OCI-LY3 (cell line): Measurements from ENCODE around the gene ZMIZ1.

Experiments used
- H2AFZ ChIP-seq: fragments of 200-600, 300-600 bp; shearing (Covaris generic); 2 replicates; pipeline ENCODE4 v1.6.0; 2014; ENCODE audit warnings: antibody characterized with exemption, low read depth, low read length
- H3K27ac ChIP-seq: fragments of 200-600, 300-600 bp; sonication (generic); 2 replicates; pipeline ENCODE4 v1.5.1; 2014; ENCODE audit warnings: mild to moderate bottlenecking, low read length, moderate library complexity, mixed read lengths
- H3K27me3 ChIP-seq: fragments of 200-600, 300-600 bp; sonication (generic); 2 replicates; pipeline ENCODE4 v1.6.1; 2014; ENCODE audit warnings: low read depth, low read length, mixed read lengths
- H3K36me3 ChIP-seq: fragments of 200-600, 300-600 bp; sonication (generic); replicated peaks from 2 replicates; pipeline ENCODE3; 2014; ENCODE audit warnings: low read depth, low read length, mixed read lengths
- H3K4me1 ChIP-seq: fragments of 300-600, 200-600 bp; sonication (generic); 2 replicates; pipeline ENCODE4 v1.6.1; 2014; ENCODE audit warnings: low read length, mixed read lengths
- H3K4me2 ChIP-seq: fragments of 200-600, 300-600 bp; sonication (generic); 2 replicates; pipeline ENCODE4 v1.6.1; 2014; ENCODE audit warnings: low read length, mixed read lengths
- H3K4me3 ChIP-seq: fragments of 300-600, 200-600 bp; sonication (generic); 2 replicates; pipeline ENCODE4 v1.5.1; 2014; ENCODE audit warnings: antibody characterized with exemption, mild to moderate bottlenecking, low read length, moderate library complexity
- H3K79me2 ChIP-seq: fragments of 300-600, 200-600 bp; shearing (Covaris generic); 2 replicates; pipeline ENCODE4 v1.6.1; 2014; ENCODE audit warnings: mild to moderate bottlenecking, low read length, mixed read lengths
- H3K9ac ChIP-seq: fragments of 300-600, 200-600 bp; shearing (Covaris generic); 2 replicates; pipeline ENCODE4 v1.6.0; 2014; ENCODE audit warnings: mild to moderate bottlenecking, low read length, moderate library complexity
- H3K9me3 ChIP-seq: fragments of 200-600, 300-600 bp; shearing (Covaris generic); 2 replicates; pipeline ENCODE4 v1.6.1; 2014; ENCODE audit warnings: low read length, mixed read lengths; ENCODE audit not compliant: insufficient read depth
- H4K20me1 ChIP-seq: fragments of 200-600, 300-600 bp; sonication (generic); 2 replicates; pipeline ENCODE4 v1.6.1; 2016; ENCODE audit warnings: low read length, mixed read lengths; ENCODE audit not compliant: insufficient read depth
- CTCF ChIP-seq: fragments of 200-600, 300-600 bp; sonication (generic); IDR thresholded peaks from 2 replicates; pipeline ENCODE4 v1.5.1; 2014; ENCODE audit warnings: antibody characterized with exemption, low read length, low read depth
- EZH2phosphoT487 ChIP-seq: fragments of 200-600 bp; shearing (Covaris generic); IDR thresholded peaks from 2 replicates; pipeline ENCODE4 v1.6.1; 2018; ENCODE audit warnings: antibody characterized with exemption, mixed run types, low read depth

The ZMIZ1 gene

GRCh38 chr10:79159141-79159651, 90.4 kb downstream of the ZMIZ1 start:
- H3K9ac ChIP-seq: no peak overlapping the region
- TF ChIP-seq EZH2phosphoT487 (no peak), CTCF (no peak)
- H3K27me3 ChIP-seq: no peaks in the 10 kb centered on the region
- H3K4me1 ChIP-seq: peaks cover 19% of the 10 kb centered on the region
- no peaks in the 10 kb centered on the region for H4K20me1 ChIP-seq
- no peak overlapping the region for H3K27ac ChIP-seq
- H3K4me3 ChIP-seq: no peak overlapping the region
- no peaks in the 10 kb centered on the region for H3K36me3 ChIP-seq
- H3K9me3 ChIP-seq: no peaks in the 10 kb centered on the region
- H3K79me2 ChIP-seq: no peaks in the 10 kb centered on the region
- H2AFZ ChIP-seq: no peak overlapping the region
- no peak overlapping the region for H3K4me2 ChIP-seq

GRCh38 chr10:79159785-79160184, 91.0 kb downstream of the ZMIZ1 start:
- peaks cover 21% of the 10 kb centered on the region for H3K4me1 ChIP-seq
- H3K27me3 ChIP-seq: no peaks in the 10 kb centered on the region
- H3K9me3 ChIP-seq: no peaks in the 10 kb centered on the region
- H3K79me2 ChIP-seq: no peaks in the 10 kb centered on the region
- no peak for TF ChIP-seq EZH2phosphoT487
- no peak for TF ChIP-seq CTCF
- H2AFZ ChIP-seq: no peak overlapping the region
- H3K36me3 ChIP-seq: no peaks in the 10 kb centered on the region
- no peak overlapping the region for H3K4me2 ChIP-seq
- no peak overlapping the region for H3K4me3 ChIP-seq
- H3K27ac ChIP-seq: no peak overlapping the region
- no peaks in the 10 kb centered on the region for H4K20me1 ChIP-seq
- no peak overlapping the region for H3K9ac ChIP-seq

- no peaks in the 10 kb centered on the region for H3K27me3 ChIP-seq
- H3K4me3 ChIP-seq: no peak overlapping the region
- H4K20me1 ChIP-seq: no peaks in the 10 kb centered on the region
- TF ChIP-seq EZH2phosphoT487: no peak
- no peak for TF ChIP-seq CTCF
- H3K4me1 ChIP-seq: peaks cover 17% of the 10 kb centered on the region
- H2AFZ ChIP-seq: no peak overlapping the region
- H3K4me2 ChIP-seq: no peak overlapping the region
- H3K9me3 ChIP-seq: no peaks in the 10 kb centered on the region
- H3K36me3 ChIP-seq: no peaks in the 10 kb centered on the region
- H3K27ac ChIP-seq: no peak overlapping the region
- no peaks in the 10 kb centered on the region for H3K79me2 ChIP-seq
- no peak overlapping the region for H3K9ac ChIP-seq
Observed at GRCh38 chr10:79160191-79160590, 91.4 kb downstream of the ZMIZ1 start.

- no peaks in the 10 kb centered on the region for H3K27me3 ChIP-seq
- no peak overlapping the region for H3K9ac ChIP-seq
- no peak overlapping the region for H3K4me2 ChIP-seq
- no peaks in the 10 kb centered on the region for H3K36me3 ChIP-seq
- TF ChIP-seq CTCF (no peak), EZH2phosphoT487 (no peak)
- H3K9me3 ChIP-seq: no peaks in the 10 kb centered on the region
- H3K4me1 ChIP-seq: peaks cover 14% of the 10 kb centered on the region
- no peak overlapping the region for H2AFZ ChIP-seq
- no peak overlapping the region for H3K27ac ChIP-seq
- no peak overlapping the region for H3K4me3 ChIP-seq
- no peaks in the 10 kb centered on the region for H4K20me1 ChIP-seq
- H3K79me2 ChIP-seq: no peaks in the 10 kb centered on the region
Observed at GRCh38 chr10:79161557-79161956, 92.8 kb downstream of the ZMIZ1 start.
